Fibroblast of skin of right quadriceps (primary cell): Measurements from ENCODE around the gene TMEM82.

ENCODE experiments used
- DNase-seq: peaks from one replicate; pipeline ENCODE4 v3.0.0-alpha.2; 2013

Gene TMEM82

DNA sequence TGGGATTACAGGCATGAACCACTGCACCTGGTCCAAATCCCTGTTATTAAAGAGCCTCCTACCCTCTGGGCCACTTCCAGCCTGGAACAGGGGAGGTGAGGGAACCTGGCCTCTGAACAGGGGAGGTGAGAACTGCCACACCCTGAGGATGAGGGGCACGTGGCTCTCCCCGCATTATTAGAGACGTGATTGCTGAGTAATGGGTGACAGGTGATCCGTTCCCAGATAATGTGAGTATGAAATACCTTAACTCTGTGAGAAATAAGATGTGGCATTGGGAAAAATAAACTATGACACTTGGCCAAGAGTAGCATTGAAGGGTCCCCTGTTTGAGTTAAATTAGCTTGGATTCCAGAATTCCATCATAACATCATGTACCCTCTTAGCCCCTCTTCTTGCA, 19.9 kb upstream of the TMEM82 start:
- DNase-seq: no peak

DNA sequence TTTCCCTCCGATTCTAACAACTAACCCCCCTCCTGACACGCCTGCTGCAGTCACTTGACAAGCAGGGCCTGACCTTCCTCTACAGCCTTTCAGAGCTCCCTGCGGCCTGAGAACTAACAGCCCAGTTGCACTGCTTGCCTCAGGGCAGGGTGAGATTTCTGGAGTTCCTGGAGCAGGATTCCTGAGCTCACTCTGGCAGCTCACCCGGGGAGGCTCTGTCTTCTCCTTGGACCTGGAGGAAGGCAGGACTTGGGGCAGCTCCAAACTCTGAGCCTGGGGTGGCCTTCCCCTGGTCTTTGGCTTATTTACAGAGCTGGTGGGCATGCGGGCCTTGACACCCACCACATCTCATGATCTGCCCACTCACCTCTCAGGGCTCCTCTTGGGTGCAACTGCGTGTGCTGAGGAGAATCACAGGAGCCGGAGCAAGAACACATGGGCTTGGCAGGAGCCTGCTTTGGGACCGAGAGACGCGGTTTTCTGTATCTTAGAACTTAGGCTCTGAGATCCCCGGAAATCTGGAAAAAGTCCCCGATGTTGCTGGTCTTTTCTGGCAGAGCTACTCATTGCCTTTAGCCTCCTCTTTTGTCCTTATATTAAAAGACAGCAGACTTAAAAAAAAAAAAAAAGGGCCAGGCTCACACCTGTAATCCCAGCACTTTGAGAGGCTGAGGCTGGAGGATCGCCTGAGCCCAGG, 19.3 kb upstream of the TMEM82 start:
- no peak for DNase-seq

DNA sequence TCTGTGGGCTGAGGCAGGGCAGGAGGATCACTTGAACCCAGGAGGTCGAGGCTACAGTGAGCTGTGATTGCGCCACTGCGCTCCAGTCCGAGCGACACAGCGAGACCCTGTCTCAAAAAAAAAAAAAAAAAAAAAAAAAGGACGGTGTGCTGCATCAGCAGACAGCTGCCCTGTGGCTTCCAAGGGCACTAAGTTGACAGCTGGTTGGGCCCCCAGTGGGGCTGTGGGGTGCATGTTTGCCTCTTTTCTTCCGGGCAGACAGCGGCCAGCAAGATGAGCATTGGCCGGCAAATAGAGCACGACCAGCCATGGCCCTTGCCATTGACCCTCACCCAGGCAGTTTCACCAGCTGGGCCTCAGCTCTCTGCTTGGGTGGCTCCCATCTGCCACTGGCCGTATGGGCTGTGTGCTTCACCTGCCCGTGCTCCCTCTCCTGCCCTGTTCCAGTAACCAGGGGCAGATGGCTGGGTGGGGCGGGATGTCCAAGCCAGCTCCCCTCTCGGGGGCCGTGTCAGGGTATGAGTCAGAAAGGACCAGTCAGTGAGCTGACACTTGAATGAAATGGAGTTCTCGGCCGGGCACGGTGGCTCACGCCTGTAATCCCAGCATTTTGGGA, 18.6 kb upstream of the TMEM82 start:
- DNase-seq: no peak

DNA sequence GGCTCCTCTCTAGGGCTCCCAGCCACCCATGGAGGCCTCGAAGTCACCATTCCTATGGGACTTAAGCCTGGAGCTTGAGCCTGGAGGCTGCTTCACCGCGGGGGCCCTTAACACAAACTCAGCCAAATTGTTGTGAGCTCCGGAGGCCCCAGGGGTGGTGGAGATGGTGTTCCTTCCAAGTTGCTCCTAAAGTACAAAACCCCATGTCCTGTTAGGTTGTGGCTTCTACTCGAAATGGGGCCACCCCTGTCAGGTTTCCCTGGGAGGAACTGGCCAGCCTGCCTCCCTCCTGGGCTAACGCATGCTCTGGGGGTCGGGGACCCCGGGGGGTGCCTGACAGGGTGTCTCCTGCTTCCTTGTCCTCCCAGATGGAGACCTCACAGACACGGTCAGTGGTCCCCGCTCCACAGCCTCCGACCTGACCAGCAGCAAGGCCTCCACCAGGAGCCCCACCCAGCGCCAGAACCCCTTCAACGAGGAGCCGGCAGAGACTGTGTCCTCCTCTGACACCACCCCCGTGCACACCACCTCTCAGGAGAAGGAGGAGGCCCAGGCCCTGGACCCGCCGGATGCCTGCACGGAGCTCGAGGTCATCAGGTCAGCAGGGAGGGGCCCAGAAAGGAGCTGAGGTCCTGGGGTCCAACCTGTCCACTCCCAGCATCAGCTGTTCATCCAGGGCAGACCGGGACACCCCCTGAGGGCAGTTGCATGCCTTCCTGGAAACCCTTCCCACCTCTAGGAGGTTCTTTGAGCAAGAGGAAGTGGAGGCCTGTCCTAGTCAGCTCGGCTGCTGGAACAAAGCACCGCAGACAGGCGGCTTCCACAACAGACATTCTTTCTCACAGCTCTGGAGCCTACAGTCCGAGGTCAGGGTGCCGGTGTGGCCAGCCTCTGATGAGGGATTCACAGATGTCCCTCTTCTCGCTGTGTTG, 17.1 kb upstream of the TMEM82 start:
- no peak for DNase-seq

DNA sequence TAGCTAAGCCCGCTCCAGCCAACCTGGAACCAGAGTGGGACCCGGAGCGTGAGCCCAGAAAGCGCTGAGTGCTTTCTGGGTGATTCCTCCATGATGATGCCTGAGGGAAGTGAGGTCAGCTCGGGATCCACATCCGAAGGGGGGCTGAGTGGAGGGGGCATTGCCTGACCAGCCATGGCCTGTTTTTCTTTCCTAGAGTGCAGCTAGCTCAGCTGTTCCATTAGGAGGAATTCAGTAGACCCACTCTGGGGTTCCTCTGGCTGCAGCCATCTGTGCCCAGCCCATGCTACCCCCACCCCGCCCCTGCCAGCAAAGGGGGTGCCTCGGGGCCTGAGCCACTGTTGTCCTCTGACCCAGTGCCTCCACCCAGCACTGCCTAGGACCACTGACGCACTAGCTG, 15.8 kb upstream of the TMEM82 start:
- no peak for DNase-seq

DNA sequence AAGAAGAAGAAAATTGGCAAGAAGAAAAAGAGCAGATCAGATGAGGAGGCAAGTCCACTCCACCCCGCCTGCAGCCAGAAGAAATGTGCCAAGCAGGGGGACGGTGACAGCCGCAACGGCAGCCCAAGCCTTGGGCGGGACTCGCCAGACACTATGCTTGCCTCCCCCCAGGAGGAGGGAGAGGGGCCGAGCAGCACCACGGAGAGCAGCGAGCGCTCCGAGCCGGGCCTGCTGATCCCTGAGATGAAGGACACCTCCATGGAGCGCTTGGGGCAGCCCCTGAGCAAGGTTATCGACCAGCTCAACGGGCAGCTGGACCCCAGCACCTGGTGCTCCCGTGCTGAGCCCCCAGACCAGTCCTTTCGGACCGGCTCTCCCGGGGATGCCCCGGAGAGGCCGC, 15.3 kb upstream of the TMEM82 start:
- no peak for DNase-seq

DNA sequence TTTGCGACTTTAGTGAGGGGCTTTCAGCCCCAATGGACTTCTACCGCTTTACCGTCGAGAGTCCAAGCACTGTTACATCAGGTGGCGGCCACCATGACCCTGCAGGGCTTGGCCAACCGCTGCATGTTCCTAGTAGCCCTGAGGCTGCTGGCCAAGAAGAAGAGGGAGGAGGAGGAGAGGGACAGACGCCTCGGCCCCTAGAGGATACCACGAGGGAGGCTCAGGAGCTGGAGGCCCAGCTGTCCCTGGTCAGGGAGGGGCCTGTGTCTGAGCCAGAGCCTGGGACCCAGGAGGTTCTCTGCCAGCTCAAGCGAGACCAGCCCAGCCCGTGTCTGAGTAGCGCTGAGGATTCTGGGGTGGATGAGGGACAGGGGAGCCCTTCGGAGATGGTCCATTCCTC, 14.9 kb upstream of the TMEM82 start:
- no peak for DNase-seq

DNA sequence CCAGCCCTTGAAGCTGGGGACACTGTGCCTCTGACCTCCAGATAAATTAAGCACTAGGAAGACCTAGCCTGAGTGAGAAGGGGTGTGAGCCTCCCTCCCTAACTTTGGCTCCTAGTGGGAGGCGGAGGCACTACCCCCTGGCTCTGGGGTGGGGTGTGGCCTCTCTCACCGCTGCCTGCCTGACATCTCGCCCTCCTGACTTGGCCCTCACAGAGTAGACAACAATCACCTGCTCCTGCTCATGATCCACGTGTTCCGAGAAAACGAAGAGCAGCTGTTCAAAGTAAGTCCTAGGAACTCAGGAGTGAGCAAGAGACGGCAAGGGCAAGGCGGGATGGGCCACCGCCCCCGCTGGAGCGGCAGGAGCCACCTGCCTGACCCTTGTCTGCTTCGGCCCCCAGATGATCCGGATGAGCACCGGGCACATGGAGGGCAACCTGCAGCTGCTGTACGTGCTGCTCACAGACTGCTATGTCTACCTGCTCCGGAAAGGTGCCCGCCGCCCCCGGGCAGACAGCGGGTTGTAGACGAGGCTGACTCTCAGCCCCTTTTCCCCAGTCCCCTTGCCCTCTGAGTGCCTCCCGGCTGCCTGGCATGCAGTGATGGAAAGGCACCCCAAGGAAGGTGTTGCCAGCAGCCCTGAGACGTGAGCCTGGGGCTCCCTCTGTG, 14.3 kb upstream of the TMEM82 start:
- no peak for DNase-seq

DNA sequence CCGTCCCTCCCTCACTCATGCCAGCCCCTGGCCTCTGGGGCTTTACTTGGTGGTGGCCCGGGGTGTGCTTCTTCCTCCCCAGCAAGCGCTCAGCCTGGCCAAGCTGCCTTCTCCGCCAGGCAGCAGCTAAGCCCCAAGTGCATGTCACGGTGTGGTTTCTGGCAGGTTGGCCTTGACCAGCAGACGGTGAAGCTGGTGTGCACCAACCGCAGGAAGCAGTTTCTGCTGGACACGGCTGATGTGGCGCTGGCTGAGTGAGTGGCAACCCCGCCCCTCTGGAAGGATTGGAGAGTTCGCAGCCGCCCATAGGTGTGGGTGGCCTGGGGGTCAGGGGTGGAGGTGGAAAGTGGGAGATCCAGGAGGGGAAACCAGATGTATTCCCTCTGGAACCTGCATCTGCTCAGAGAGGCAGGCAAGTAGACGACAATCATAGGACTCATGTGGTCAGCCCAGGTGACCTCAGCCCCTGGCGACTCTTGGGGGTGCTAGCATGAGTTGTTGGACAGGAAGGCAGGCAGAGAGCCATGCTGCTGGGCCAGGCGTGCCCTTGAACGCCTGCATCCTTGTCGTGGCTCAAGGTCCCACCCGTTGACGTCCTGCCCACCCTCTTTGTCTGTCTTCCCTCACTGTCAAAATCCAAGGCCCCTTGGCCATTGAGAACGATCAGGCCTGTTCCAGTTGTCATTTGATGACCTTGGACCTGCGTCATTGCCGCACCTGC, 13.2 kb upstream of the TMEM82 start:
- no peak for DNase-seq

DNA sequence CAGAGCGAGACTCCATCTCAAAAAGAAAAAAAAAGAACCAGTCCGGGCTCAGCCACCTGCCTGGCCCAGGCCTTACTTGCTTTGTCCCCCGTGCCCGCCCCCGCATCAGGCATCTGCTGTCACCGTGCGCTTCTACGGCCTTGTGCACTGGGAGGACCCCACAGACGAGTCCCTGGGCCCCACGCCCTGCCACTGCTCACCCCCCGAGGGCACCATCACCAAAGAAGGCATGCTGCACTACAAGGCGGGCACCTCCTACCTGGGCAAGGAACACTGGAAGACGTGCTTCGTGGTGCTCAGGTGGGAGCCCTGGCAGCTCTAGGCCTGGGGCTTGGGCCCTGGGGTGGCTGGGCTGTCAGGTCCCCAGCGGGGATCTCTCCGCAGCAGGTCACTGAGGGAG, 11.9 kb upstream of the TMEM82 start:
- DNase-seq: no peak

DNA sequence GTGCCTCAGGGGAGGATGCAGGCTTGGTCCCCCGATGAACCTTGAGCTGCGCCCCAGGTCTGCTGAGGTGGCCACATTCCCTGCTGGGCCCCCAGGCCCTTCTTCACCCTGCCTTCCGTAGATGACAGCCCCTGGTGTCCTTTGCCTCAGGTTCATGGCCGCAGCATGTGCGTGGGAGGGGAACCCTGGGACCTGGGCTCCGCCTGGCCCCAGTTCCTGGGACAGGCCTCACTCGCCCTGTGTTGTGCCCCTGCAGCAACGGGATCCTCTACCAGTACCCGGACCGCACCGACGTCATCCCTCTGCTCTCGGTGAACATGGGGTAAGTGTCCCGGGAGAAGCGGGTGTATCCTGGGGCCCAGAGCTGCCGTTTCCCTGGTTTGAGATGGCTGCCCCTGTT, 11.4 kb upstream of the TMEM82 start:
- no peak for DNase-seq

DNA sequence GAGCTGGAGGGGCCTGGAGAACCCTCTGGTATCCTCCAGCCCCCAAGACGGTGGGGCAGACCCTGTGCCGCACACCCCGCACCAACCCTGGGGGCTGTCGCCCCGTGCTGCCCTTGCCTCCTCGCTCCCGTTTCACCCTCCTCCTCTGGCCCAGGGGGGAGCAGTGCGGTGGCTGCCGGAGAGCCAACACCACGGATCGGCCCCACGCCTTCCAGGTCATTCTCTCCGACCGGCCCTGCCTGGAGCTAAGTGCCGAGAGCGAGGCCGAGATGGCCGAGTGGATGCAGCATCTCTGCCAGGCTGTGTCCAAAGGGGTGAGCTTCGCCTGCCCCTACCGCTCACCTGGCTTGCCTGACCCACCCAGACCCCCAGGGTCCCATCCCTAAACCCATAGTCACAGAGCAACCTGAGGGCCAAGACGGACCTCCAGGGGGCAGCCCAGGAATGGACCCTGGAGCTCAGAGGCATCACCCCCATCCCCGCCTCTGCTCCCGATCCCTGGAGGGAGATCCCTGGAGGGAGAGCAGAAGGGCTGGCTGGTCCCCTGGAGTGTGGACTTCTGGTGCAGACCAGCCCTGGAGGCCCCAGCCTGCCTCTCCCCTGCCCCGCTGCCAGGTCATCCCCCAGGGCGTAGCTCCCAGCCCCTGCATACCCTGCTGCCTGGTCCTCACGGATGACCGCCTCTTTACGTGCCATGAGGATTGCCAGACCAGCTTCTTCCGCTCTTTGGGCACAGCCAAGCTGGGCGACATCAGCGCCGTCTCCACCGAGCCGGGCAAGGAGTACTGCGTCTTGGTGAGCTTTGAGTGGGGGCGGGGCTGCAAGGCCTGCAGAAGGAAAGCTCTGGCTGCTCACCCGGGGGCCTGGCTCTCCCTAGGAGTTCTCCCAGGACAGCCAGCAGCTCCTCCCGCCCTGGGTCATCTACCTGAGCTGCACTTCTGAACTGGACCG, 10.3 kb upstream of the TMEM82 start:
- DNase-seq: no peak

DNA sequence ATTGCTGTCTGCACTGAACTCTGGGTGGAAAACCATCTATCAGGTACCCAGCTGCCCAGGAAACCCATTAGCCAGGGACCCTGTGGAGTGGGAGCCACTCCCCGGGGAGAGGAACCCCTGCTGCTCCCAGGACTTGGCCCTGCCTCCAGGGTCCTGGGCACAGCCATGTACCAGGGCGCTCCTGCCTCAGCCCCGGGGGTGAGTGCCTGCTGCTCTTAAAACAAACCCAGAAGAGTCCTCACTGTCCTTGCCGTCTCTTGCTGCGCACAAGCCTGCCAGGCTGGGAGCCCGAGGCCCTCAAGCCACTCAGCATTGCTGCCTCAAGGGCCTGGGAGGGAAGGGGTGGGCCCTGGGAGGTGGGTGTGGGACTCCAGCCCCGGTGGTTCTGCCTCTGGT, 9.6 kb upstream of the TMEM82 start:
- no peak for DNase-seq

DNA sequence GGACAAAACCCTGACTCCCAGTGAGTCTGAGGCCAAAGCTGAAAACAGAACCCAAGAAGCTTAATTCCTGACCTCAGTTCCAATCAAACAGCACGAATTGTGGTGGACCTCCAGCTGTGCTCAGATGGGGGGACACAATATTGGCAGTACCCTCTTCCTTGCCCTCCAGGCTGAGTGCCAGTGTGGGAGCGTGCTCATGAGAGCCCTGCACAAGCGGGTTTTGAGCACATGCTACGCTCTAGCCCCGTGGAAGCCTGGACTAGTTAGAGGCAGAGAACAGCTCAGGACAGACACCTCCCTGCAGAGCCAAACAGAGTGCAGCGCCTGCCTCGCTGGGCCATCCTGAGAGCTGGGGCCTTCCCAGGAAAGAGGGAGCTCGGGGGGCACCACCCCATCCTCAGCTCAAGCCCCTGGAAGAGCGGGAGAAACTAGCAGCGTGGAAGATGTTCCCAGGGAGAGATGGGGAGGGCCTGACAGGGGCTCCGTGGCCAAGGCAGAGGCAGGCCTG, 9.0 kb upstream of the TMEM82 start:
- no peak for DNase-seq

DNA sequence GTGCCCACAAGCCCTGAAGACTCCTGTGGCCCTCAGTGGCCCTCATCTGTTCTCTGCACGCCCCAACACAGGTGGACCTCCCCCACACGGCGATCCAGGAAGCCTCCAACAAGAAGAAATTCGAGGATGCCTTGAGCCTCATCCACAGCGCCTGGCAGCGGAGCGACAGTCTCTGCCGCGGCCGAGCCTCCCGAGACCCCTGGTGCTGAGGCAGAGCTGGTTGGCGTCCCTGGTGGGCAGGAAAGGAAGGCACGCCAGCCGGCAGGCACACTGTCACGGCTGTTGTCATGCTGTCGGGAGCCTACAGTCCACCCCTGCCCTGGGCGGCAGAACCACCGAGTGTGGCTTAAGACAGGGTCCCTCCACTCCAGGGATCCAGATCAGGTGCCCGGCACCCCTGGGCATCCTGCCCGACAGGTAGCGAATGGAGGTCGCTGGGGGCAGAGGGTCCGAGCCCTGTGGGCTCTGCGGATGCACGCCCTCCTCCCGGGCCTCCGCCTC, 8.5 kb upstream of the TMEM82 start:
- no peak for DNase-seq

DNA sequence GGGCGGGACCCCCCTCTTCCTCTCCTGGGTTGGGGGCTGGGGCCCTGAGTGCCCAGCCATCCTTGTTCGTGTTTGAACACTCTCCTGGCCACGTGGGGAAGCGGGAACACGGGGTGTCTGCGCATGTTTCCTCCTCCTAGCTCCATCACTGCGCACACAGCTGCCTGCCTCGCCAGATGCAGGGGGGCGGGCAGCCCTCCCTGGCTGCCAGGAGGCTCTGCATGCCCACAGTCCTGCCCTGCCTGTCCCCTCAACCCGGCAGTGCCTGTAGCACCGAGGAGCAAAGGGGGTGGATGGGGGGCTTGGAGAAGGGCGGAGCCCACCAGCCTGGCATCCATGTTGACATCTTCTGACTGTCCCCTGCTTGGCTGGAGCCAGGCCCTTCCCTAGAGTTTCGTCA, 8.0 kb upstream of the TMEM82 start:
- DNase-seq: no peak

DNA sequence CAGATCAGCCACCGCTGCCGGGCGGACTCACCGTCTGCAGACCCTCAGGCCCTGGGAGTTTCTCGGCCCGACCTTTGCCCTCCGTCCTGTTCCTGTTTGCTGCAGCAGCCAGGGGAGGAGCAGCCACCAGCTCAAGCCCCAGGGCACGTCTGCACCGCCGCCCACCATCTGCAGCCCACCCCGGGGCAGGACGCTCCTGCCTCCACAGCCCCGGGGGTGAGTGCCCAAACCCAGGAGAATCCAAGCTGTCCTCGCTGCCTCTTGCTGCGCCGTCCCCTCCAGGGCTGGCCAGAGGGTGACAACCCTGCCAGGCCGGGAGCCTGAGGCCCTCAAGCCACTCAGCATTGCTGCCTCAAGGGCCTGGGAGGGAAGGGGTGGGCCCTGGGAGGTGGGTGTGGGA, 7.4 kb upstream of the TMEM82 start:
- no peak for DNase-seq

DNA sequence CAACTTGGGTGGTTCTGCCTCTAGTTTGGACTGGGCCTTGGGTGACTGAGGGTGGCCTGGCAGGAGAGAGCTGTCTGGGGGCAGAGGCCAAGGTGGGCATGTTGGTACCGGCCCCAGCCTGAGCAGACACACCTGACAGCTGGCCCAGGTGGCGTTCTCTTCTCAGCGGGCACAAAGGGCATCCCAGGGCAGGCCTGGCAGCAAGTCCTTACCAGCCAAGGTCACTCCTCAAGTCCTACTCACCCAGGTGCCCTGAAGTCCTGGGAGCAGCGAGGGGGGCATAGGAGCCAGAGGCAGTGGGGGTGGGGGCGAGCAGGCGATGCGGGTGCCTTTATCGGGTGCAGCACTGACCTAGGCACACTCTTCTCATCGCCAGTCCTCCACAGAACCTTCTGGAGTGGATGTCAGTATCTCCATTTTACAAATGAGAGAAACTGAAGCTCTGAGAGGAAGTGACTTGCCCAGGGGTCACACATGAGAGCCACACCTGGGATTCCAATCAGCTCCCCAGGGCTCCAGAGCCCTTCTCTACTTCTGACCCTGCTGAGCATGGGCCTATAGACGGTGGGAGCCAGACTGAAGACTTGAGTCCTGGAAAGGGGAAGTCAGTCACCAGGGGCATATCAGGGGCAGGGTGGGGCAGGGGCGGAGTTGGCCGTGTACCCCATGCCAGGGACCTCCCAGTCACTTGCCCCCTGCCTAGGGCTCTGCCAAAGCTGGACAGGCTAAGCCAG, 6.8 kb upstream of the TMEM82 start:
- no peak for DNase-seq

DNA sequence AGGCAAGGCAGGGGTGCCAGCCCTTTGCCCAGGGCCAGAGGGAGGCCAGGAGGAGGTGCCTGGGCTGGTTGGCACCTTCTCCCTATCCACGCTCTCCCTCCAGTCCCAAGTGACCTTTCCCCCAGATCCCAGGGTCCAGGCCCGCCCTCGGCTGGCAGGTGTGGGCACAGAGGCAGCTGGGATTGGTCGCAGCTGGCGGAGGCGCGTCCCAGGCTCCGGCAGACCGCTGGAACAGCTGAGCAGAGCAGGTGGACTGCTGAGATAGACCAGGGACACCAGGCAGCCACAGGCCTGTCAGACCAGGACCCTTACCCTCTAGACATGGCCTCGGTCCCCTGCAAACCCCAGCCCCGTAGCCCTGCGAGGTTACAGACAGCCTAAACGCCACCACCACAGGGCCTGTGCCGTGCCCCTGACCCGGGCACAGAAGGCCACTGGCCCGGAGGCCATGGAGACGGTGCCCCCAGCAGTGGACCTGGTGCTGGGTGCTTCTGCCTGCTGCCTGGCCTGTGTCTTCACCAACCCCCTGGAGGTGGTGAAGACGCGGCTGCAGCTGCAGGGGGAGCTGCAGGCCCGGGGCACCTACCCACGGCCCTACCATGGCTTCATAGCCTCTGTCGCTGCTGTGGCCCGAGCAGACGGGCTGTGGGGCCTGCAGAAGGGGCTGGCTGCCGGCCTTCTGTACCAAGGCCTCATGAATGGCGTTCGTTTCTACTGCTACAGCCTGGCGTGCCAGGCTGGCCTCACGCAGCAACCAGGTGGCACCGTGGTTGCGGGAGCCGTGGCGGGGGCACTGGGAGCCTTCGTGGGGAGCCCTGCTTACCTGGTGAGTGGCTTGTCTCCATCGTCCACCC, 6.0 kb upstream of the TMEM82 start, which contains the start of gene SLC25A34:
TSS of gene SLC25A34 (plus strand) at position 221 of the 854 bp plus-strand sequence. CDS start at position 449, 228 bp downstream.
- no peak for DNase-seq
